ENCODE data around the gene CUL9.

CUL9 gene

GRCh38 chr6:43231053-43231452, 49.1 kb downstream of the CUL9 start:
- no peak for DNase-seq

GRCh38 chr6:43231735-43232450, 49.9 kb downstream of the CUL9 start:
- no peak for DNase-seq

GRCh38 chr6:43235841-43236240, 53.8 kb downstream of the CUL9 start:
- no peak for DNase-seq

- DNase-seq = no peak
These were observed 57.1 kb downstream of the CUL9 start for GRCh38 chr6:43239054-43239453.

- DNase-seq = no peak
These were observed 59.0 kb downstream of the CUL9 start for GRCh38 chr6:43240950-43241349.

GRCh38 chr6:43241446-43241845, 59.5 kb downstream of the CUL9 start:
- DNase-seq = no peak

- DNase-seq = no peak
These were observed 61.1 kb downstream of the CUL9 start, which contains the start of gene TTBK1 for GRCh38 chr6:43242908-43243663. Gene TTBK1, plus strand, starts transcription at chr6:43243481. Its CDS starts 3,180 bp downstream, at chr6:43246661.

- no peak for DNase-seq
These were observed 61.8 kb downstream of the CUL9 start for GRCh38 chr6:43243664-43244321.

- peak; percentile 70 to 89 for DNase-seq
These were observed 64.5 kb downstream of the CUL9 start for GRCh38 chr6:43246301-43247113.

GRCh38 chr6:43247114-43247999, 65.4 kb downstream of the CUL9 start:
- DNase-seq = peak; percentile 70 to 89

- DNase-seq = no peak
These were observed 66.1 kb downstream of the CUL9 start for GRCh38 chr6:43248101-43248500.

- DNase-seq = no peak
These were observed 66.8 kb downstream of the CUL9 start for GRCh38 chr6:43248791-43249190.

GRCh38 chr6:43250992-43251373, 69.0 kb downstream of the CUL9 start:
- DNase-seq = peak; percentile 41 to 77

GRCh38 chr6:43253401-43253800, 71.4 kb downstream of the CUL9 start:
- DNase-seq = no peak

GRCh38 chr6:43254138-43254817, 72.3 kb downstream of the CUL9 start:
- no peak for DNase-seq

GRCh38 chr6:43254846-43255245, 72.8 kb downstream of the CUL9 start:
- DNase-seq = no peak

GRCh38 chr6:43255408-43256054, 73.5 kb downstream of the CUL9 start:
- no peak for DNase-seq

- no peak for DNase-seq
These were observed 74.8 kb downstream of the CUL9 start for GRCh38 chr6:43256670-43257366.

GRCh38 chr6:43257367-43258145, 75.6 kb downstream of the CUL9 start:
- no peak for DNase-seq
